GM19351 (cell line): ENCODE data around the gene ZNF444.
"Not testable (repeated sequence)": the region's sequence is repeated elsewhere in the genome, so short reads cannot be mapped to it uniquely, and the experiment has no call there.

Experiments used
- ATAC-seq: cut with Tn5 transposase; IDR thresholded peaks from one replicate; pipeline ENCODE4 v1.9.1; 2021; ENCODE audit warnings: mild to moderate bottlenecking, moderate library complexity; ENCODE audit not compliant: unreplicated experiment

ZNF444 gene

GRCh38 chr19:56175861-56176307 is 34.8 kb downstream of the ZNF444 start, which contains the start of gene GALP:
Gene GALP, plus strand, starts transcription at chr19:56176008. Its CDS starts 1,101 bp downstream, at chr19:56177109.
- ATAC-seq = not testable (repeated sequence)

GRCh38 chr19:56176310-56176709 is 35.2 kb downstream of the ZNF444 start:
- ATAC-seq = not testable (repeated sequence)

GRCh38 chr19:56176881-56177280 is 35.8 kb downstream of the ZNF444 start:
- no peak for ATAC-seq

DNA sequence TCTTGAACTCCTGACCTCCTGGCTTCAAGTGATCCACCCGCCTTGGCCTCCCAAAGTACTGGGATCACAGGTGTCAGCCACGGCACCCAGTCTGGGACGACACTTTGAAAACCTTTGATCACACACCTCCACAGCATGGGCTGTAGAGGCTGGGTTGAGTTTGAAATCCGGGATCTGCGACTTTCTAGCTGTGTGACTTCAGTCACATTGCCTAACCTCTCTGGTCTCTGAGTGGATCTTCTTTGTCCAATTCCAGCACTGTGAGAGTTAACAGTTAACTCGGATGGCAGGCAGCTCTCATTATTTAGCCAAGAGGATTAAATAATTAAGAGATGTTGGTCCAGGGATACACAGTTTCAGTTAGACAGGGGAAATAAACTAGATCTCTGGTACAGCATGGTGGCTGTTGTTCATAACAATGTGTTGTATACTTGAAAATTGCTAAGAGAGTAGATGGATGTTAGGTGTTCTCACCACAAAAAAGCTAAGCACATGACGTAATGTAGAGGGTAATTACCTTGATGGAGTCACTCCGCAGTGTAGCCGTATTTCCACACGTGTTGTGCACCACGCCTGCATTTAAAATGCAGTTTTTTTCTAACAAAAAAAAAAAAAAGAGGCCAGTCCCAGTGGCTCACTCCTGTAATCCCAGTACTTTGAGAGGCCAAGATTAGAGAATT is 36.6 kb downstream of the ZNF444 start:
- ATAC-seq = no peak

DNA sequence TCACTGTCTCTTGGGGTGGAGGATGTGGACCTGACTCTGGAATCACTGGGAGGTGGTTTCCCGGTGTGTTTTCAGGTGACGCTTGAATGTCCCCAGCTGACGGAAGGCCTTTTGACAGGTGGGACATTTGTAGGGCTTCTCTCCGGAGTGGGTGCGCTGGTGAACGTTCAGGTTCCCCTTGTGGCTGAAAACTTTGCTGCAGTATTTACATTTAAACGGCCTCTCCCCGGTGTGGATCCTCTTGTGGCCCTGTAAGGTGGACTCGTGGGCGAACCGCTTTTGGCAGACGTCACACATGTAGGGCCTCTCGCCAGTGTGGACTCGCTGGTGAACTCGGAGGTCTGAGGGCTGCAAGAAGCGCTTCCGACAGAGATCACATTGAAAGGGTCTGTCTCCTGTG is 48.7 kb downstream of the ZNF444 start:
- no peak for ATAC-seq

- no peak for ATAC-seq
Observed at GRCh38 chr19:56191115-56191514, 50.0 kb downstream of the ZNF444 start.

- no peak for ATAC-seq
Observed at GRCh38 chr19:56191711-56192110, 50.6 kb downstream of the ZNF444 start.

GRCh38 chr19:56193981-56194640 is 53.0 kb downstream of the ZNF444 start:
- ATAC-seq = no peak

- ATAC-seq = not testable (repeated sequence)
Observed at GRCh38 chr19:56197646-56198045, 56.6 kb downstream of the ZNF444 start, which contains the start of gene ZSCAN5B. Gene ZSCAN5B, minus strand, starts transcription at chr19:56197783. Its CDS starts 4,731 bp downstream, at chr19:56193052.

- ATAC-seq = no peak
Observed at GRCh38 chr19:56199687-56200086, 58.6 kb downstream of the ZNF444 start.

- no peak for ATAC-seq
Observed at GRCh38 chr19:56201973-56202372, 60.9 kb downstream of the ZNF444 start, which contains the start of gene ZSCAN5C. Gene ZSCAN5C, plus strand, starts transcription at chr19:56202273. Its CDS starts 3,641 bp downstream, at chr19:56205914.

- ATAC-seq = not testable (repeated sequence)
Observed at GRCh38 chr19:56207581-56207980, 66.5 kb downstream of the ZNF444 start.

- no peak for ATAC-seq
Observed at GRCh38 chr19:56209091-56209490, 68.0 kb downstream of the ZNF444 start.

DNA sequence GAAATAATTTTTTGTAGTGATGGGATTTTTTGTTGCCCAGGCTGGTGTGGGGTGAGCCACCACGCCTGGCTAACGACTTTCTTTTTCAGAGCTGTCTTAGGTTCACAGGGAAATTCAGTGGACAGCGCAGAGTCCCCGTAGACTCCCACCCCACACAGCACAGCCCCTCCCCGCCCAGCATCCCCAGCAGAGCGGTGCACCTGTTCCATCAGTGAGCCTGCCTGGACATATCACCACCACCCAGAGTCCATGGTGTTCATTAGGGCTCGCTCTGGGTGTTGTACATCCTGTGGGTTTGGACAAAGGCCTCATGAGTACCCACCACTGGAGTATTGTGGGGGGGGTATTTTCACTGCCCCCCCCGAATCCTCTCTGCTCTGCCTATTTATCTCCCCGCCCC is 68.9 kb downstream of the ZNF444 start:
- ATAC-seq = not testable (repeated sequence)
